CD4-positive, alpha-beta T cell (primary cell): ENCODE results near the gene IRX2. TPM values are rescaled to one million over a fixed set of nuclear protein-coding genes. Genes with fewer than 3 reads are reported as not detected.

Experiments used
- ATAC-seq: fragments of 200-7000 bp; cut with Tn5 transposase; one replicate; pipeline ENCODE4 v1.10.0; 2022; ENCODE audit warnings: mild to moderate bottlenecking; ENCODE audit not compliant: poor library complexity
- CTCF ChIA-PET: fragments of 350-600 bp; sonication (Branson Sonifier 250); formaldehyde crosslinking; loops from one replicate; lab custom pipeline; 2021; ENCODE audit warnings: antibody characterized with exemption, inconsistent platforms; lab: Charles Lee
- POLR2A ChIA-PET: fragments of 350-600 bp; sonication (Branson Sonifier 250); formaldehyde crosslinking; loops from one replicate; lab custom pipeline; 2021; ENCODE audit warnings: antibody characterized with exemption, inconsistent platforms; lab: Charles Lee
- DNase-seq, 14 experiments: peaks; one replicate each; pipeline ENCODE4 v3.0.0-alpha.2; 2013 to 2020; ENCODE audit warnings: mixed read lengths in 2 of 14
- H3K27ac ChIP-seq, 2 donors: one replicate each; pipeline versions ENCODE4 v1.5.1 to v1.7.0; 2013; ENCODE audit warnings: low read length in 2 of 2, low read depth in 1 of 2, mild to moderate bottlenecking in 1 of 2
- H3K27me3 ChIP-seq, 2 experiments: 1 replicate in 1 of 2; 2 replicates in 1 of 2; pipeline versions ENCODE4 v1.6.1 to v1.7.0; 2013; ENCODE audit warnings: low read length in 2 of 2, control low read depth in 1 of 2, mild to moderate bottlenecking in 1 of 2, moderate library complexity in 1 of 2; ENCODE audit not compliant: insufficient read depth in 2 of 2, control insufficient read depth in 1 of 2
- H3K36me3 ChIP-seq: one replicate; pipeline ENCODE4 v1.6.1; 2013; ENCODE audit warnings: low read length, control low read depth; ENCODE audit not compliant: insufficient read depth
- H3K4me1 ChIP-seq: one replicate; pipeline ENCODE4 v1.6.1; 2013; ENCODE audit warnings: low read length, control low read depth; ENCODE audit not compliant: insufficient read depth
- H3K4me3 ChIP-seq: one replicate; pipeline ENCODE4 v1.5.1; 2013; ENCODE audit warnings: mild to moderate bottlenecking, low read length, moderate library complexity
- H3K9me3 ChIP-seq, 2 experiments: 1 replicate in 1 of 2; 2 replicates in 1 of 2; pipeline versions ENCODE4 v1.6.1 to v1.7.0; 2013; ENCODE audit warnings: low read length in 2 of 2, mild to moderate bottlenecking in 2 of 2, control low read depth in 1 of 2, moderate library complexity in 1 of 2; ENCODE audit not compliant: control insufficient read depth in 1 of 2, insufficient read depth in 1 of 2
- H3K27ac Mint-ChIP-seq: one replicate; pipeline ENCODE4 v1.8.0; 2020; ENCODE audit warnings: mixed read lengths
- H3K27me3 Mint-ChIP-seq: one replicate; pipeline ENCODE4 v1.8.0; 2021; ENCODE audit warnings: mixed read lengths
- H3K36me3 Mint-ChIP-seq: one replicate; pipeline ENCODE4 v1.8.0; 2021; ENCODE audit warnings: low read depth, mixed read lengths
- H3K4me1 Mint-ChIP-seq: one replicate; pipeline ENCODE4 v1.8.0; 2021; ENCODE audit warnings: low read depth, mixed read lengths
- H3K4me3 Mint-ChIP-seq: one replicate; pipeline ENCODE4 v1.8.0; 2020; ENCODE audit warnings: mild to moderate bottlenecking, mixed read lengths
- H3K9me3 Mint-ChIP-seq: one replicate; pipeline ENCODE4 v1.8.0; 2020; ENCODE audit warnings: mixed read lengths
- intact Hi-C, 2 experiments: fragments of 100-400 bp; cut with DNase I in 1 of 2; cut with micrococcal nuclease in 1 of 2; formaldehyde crosslinking; loops; one replicate each; pipeline versions ENCODE4 v1.15.1 to v1.9.0; 2023 to 2025; cut with DNase I, micrococcal nuclease
- total RNA-seq, 174 experiments: library from RNA in 2 of 174; stranded (reverse) in 2 of 174; gene quantifications; one replicate each; pipeline ENCODE4 v1.2.3 and lab custom pipeline; 2021 to 2026
- TF ChIP-seq, protein P1 (sequence below): fragments of 200-600 bp; IDR thresholded peaks from one replicate; pipeline ENCODE4 v1.8.0; 2022; ENCODE audit warnings: antibody characterized with exemption, mild to moderate bottlenecking

The IRX2 gene
- total RNA-seq, 2 experiments from 2014 or later: not detected

DNA sequence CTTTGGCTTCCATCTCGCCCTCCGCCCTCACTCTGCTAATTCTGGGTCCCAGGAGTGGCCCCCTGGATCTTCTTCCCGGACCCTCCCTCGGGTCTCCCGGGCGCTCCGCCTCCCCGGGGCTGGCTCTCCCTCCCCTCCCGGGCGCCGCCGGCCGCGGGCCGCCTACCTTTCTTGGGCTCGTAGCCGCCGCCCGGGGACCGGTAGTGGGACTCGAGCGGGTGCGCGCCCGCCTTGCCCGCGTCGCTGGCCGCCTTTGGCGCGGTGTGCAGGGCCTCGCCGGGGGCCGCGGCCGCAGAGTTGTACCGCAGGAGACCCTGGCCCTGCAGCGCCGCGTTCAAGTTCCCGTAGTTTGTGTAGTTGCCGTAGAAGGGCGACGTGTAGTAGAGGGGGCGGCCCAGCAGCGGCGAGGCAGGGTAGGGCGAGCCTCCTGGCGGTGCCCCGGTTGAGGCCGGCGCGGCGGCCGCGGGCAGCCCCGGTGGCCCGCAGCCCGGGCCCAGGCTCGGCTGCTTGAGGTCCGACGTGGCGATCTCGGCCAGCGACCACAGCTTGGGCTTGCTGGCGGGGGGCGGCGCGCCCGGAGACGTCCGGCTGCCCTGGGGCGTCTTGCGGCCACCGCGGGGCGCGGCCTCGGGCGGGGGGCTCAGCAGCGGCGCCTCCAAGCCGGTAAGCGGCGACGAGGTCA lies 3.2 kb downstream of the IRX2 start:
- Mint-ChIP-seq H3K4me3 (no peak overlapping the region), H3K4me1 (no peaks in the 10 kb centered on the region), H3K27me3 (peaks cover 66% of the 10 kb centered on the region), H3K9me3 (no peaks in the 10 kb centered on the region), H3K27ac (no peak overlapping the region), H3K36me3 (no peaks in the 10 kb centered on the region)
- Histone ChIP-seq H3K4me1 (no peaks in the 10 kb centered on the region), H3K36me3 (no peaks in the 10 kb centered on the region), H3K27ac (no peak overlapping the region), H3K9me3 (peaks cover 0 to 36% of the 10 kb centered on the region in 2 experiments), H3K27me3 (peaks cover 39 to 70% of the 10 kb centered on the region in 2 experiments), H3K4me3 (no peak overlapping the region)
- ChIA-PET POLR2A (no interaction called here), CTCF (no interaction called here)
- TF ChIP-seq, protein P1, sequence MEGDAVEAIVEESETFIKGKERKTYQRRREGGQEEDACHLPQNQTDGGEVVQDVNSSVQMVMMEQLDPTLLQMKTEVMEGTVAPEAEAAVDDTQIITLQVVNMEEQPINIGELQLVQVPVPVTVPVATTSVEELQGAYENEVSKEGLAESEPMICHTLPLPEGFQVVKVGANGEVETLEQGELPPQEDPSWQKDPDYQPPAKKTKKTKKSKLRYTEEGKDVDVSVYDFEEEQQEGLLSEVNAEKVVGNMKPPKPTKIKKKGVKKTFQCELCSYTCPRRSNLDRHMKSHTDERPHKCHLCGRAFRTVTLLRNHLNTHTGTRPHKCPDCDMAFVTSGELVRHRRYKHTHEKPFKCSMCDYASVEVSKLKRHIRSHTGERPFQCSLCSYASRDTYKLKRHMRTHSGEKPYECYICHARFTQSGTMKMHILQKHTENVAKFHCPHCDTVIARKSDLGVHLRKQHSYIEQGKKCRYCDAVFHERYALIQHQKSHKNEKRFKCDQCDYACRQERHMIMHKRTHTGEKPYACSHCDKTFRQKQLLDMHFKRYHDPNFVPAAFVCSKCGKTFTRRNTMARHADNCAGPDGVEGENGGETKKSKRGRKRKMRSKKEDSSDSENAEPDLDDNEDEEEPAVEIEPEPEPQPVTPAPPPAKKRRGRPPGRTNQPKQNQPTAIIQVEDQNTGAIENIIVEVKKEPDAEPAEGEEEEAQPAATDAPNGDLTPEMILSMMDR: no peak
- ATAC-seq: no peak
- intact Hi-C loops: no loop called here
- DNase-seq: no peak

DNA sequence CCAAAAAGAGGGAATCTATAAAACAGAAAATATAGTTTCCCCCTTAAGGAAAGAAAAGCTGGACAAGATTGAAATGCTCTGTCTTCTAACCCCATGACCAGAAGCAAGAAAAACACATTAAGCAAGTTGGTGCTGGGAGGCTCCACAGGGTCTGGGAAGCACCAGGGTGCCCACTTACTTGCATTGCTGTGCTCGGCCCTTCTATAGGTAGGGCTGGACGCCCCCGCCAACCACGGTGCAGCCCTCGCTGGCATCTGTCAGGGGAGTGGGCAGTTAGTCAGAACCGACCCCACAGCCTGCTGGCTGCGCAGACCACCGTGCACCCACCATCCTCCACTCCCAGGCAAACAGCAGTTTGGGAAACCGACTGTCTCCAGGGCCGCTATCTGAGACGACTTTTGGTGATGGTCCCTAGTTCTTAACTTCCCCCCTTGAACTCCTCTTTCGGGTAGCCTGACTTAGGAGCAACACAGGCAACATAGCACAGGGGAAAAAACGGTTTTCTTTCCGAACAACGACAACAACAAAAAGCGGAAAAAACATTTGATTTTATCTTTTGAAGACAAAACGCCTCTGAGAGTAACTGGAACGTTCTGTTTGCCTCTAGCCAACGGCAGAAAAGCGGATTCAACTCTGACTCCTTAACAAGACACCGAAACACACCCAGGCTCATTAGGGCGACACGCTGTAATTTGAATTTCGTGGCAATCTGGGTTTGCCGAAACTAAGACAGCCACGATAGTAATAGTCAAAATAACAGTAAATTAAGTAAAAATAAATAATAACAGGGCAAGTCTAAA lies 3.9 kb downstream of the IRX2 start:
- POLR2A ChIA-PET: no interaction called here
- peaks cover 40 to 65% of the 10 kb centered on the region in 2 experiments for H3K27me3 ChIP-seq
- no peak for DNase-seq

DNA sequence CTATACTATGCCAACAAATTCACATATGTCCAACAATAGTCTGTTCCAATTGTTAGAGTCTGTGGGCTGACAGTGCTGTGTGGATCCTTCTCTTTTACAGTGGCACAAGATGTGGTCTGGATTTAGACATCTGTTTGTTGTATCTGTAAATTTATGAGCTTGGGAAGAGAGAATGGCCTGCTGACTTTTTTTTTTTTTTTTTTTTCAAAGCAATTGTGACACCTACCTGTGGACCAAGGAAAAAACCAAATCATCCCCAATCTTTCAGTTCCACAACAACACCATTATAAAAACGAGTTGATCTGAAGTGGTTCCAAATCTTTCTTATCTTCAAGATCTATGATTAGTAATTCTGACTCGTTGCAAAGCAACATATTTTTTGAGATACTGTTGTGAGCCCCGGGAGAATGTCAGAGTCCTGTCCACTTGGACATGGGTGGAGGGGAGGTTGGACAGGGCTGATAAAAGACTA lies 4.9 kb downstream of the IRX2 start:
- TF ChIP-seq, protein P1: no peak
- Mint-ChIP-seq H3K27ac (no peak overlapping the region), H3K4me3 (no peak overlapping the region), H3K4me1 (no peaks in the 10 kb centered on the region), H3K9me3 (no peaks in the 10 kb centered on the region), H3K27me3 (peaks cover 69% of the 10 kb centered on the region), H3K36me3 (no peaks in the 10 kb centered on the region)
- ATAC-seq (no peak), DNase-seq (no peak)
- no peaks in the 10 kb centered on the region for H3K4me1 ChIP-seq
- no peak overlapping the region for H3K27ac ChIP-seq
- peaks cover 0 to 28% of the 10 kb centered on the region in 2 experiments for H3K9me3 ChIP-seq
- ChIA-PET POLR2A (no interaction called here), CTCF (no interaction called here)
- H3K36me3 ChIP-seq: no peaks in the 10 kb centered on the region
- H3K27me3 ChIP-seq: peaks cover 44 to 65% of the 10 kb centered on the region in 2 experiments
- intact Hi-C loops: no loop called here
- no peak overlapping the region for H3K4me3 ChIP-seq

More for the DNA sequence above, 3.9 kb downstream of the IRX2 start:
- Mint-ChIP-seq H3K4me1 (no peaks in the 10 kb centered on the region), H3K9me3 (no peaks in the 10 kb centered on the region), H3K27me3 (peaks cover 64% of the 10 kb centered on the region), H3K4me3 (no peak overlapping the region), H3K27ac (no peak overlapping the region), H3K36me3 (no peaks in the 10 kb centered on the region)
- no peak overlapping the region for H3K4me3 ChIP-seq
- H3K36me3 ChIP-seq: no peaks in the 10 kb centered on the region
- TF ChIP-seq, protein P1: no peak
- peaks cover 0 to 34% of the 10 kb centered on the region in 2 experiments for H3K9me3 ChIP-seq
- no peak overlapping the region for H3K27ac ChIP-seq
- intact Hi-C loops: no loop called here
- no peaks in the 10 kb centered on the region for H3K4me1 ChIP-seq
- CTCF ChIA-PET: no interaction called here
- no peak for ATAC-seq
